Measurements from ENCODE around the gene HSF2BP. TPM values are rescaled to one million over a fixed set of nuclear protein-coding genes. Genes with fewer than 3 reads are reported as not detected.
"Not testable (repeated sequence)": the region's sequence is repeated elsewhere in the genome, so short reads cannot be mapped to it uniquely, and the experiment has no call there.

The HSF2BP gene
- total RNA-seq, 4 donors from 2014 or later: 0.57 to 1.6 (median 0.59) TPM; not detected in 1

DNA sequence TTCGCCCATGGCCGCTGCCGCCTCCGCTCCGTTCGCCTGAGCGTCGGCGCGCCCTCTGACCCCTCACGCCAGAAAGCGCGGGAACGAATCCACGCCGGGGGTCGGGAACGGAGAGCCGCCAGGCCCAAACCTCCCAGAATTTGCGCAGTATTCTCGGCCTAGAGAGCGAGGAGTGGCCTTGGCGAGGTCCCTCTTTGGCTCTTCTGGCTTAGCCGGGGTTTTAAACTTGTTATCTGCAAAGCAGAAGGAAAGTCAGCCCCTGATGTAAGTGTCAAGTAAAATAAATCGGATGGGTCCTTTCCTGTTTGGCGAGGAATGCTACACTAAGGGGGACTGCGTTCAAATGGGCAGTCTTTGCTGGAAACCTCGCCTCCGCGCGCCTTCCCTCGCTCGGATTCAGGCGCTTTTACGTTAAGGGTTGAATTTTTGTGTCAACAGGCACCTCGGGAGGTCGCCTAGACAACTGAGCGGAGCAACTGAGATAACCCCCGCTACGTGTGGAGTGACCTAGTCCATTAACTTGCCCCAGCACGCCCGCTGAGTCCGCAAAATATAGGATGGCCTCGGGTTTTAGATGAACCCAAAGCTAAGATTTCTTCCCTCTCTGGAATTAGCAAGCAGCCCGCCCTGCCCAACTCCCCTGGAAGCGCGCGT, 1.1 kb downstream of the HSF2BP start:
- DNase-seq (ENCODE audit: low spot score in 2 of 2): no peak
- 92% methylated on average over 48 of the region's 48 CpGs for whole genome bisulfite sequencing
- Histone ChIP-seq H3K27me3 (no peaks in the 10 kb centered on the region), H3K4me3 (no peak overlapping the region), H3K27ac (no peak overlapping the region), H3K4me1 (peaks cover 30% of the 10 kb centered on the region), H3K9me3 (no peaks in the 10 kb centered on the region), H3K36me3 (peaks cover 1% of the 10 kb centered on the region)
- TF ChIP-seq, protein P1, sequence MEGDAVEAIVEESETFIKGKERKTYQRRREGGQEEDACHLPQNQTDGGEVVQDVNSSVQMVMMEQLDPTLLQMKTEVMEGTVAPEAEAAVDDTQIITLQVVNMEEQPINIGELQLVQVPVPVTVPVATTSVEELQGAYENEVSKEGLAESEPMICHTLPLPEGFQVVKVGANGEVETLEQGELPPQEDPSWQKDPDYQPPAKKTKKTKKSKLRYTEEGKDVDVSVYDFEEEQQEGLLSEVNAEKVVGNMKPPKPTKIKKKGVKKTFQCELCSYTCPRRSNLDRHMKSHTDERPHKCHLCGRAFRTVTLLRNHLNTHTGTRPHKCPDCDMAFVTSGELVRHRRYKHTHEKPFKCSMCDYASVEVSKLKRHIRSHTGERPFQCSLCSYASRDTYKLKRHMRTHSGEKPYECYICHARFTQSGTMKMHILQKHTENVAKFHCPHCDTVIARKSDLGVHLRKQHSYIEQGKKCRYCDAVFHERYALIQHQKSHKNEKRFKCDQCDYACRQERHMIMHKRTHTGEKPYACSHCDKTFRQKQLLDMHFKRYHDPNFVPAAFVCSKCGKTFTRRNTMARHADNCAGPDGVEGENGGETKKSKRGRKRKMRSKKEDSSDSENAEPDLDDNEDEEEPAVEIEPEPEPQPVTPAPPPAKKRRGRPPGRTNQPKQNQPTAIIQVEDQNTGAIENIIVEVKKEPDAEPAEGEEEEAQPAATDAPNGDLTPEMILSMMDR (IDR thresholded peaks at IDR 0.05): no peak
- TF ChIP-seq POLR2A (IDR thresholded peaks at IDR 0.05): no peak

DNA sequence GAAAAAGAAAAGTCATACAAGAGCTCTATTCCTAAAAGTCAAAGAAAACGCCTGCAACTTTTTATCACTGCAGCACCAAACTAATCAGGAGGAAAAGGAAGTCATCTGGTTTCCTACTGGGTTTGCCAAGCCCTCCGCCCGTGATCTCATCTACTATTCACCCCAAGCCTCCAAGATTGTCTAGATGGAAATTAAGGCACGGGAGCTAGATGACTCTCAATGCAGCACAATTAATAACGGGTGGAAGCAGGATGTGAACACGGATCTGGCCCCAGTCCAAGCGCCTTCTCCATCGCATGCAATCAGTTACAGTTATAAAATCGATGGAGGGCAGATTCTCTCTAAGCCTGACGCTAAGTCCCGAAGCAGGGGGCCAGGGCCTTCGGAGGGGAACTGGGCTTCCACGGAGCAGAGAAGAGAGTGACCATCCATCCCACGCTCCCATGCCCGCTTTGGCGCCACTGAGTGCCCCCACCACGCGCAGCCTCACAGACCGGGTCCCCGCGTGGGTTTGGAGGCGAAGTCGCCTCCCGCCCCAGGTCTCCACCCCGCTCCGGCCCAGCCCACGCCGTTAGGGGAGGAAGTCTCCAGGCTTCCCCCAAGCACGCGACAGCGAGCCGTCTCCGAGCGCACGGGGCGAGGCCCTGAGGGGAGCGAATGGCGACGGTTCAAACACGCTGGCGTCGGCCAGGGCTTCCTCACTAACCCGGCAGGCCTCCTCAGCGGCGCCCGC, 1.8 kb downstream of the HSF2BP start:
- no peaks in the 10 kb centered on the region for H3K36me3 ChIP-seq
- peaks cover 30% of the 10 kb centered on the region for H3K4me1 ChIP-seq
- no peaks in the 10 kb centered on the region for H3K9me3 ChIP-seq
- DNase-seq (ENCODE audit: low spot score in 2 of 2): peak in 1 of 2 donors; percentile 67
- no peak overlapping the region for H3K27ac ChIP-seq
- WGBS: 81% methylated on average over 45 of the region's 46 CpGs
- no peaks in the 10 kb centered on the region for H3K27me3 ChIP-seq
- TF ChIP-seq EP300 (IDR thresholded peaks at IDR 0.05) (no peak), POLR2A (IDR thresholded peaks at IDR 0.05) (no peak), POLR2AphosphoS5 (IDR thresholded peaks at IDR 0.05) (no peak)
- TF ChIP-seq, protein P1 (IDR thresholded peaks at IDR 0.05): no peak
- no peak overlapping the region for H3K4me3 ChIP-seq

DNA sequence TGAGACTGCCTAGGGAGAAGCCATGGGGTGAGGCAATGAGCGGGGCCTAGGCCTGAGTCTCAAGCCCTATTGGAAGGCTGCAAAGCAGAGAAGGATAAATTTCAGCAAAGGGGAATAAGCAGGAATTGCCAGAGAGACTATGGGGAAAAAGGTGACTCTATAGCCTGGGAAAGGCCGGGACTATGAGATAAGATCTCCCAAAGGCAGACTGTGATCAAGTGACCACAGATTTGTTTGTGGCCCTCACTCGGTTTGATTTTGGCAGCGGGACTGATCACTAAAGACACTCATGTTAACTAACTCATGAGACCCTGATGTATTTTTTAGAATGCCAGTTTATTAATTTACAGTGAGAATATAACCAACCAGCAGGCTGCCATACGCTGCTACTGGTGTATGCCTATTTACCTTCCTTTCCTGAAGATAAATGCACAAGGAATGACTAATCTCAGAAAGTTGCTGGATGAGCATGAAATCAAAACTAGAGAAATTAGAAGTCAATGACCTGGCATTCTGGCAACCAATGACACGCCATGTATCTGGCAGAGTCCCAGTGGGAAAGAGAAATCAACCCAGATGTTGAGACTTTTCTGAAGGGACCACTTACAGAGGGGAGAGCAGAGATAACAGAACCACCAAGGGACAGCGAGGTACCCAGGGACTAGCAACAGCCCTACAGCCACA, 4.3 kb downstream of the HSF2BP start:
- WGBS: 82% methylated on average over 7 of the region's 7 CpGs
- no peak for DNase-seq (ENCODE audit: low spot score in 2 of 2)
- Histone ChIP-seq H3K9me3 (no peaks in the 10 kb centered on the region), H3K27me3 (no peaks in the 10 kb centered on the region), H3K4me3 (no peak overlapping the region), H3K36me3 (no peaks in the 10 kb centered on the region), H3K27ac (no peak overlapping the region), H3K4me1 (peaks cover 10% of the 10 kb centered on the region)
- TF ChIP-seq, protein P1 (IDR thresholded peaks at IDR 0.05): no peak
- TF ChIP-seq EP300 (IDR thresholded peaks at IDR 0.05): no peak
- TF ChIP-seq POLR2A (IDR thresholded peaks at IDR 0.05): no peak
- no peak for TF ChIP-seq POLR2AphosphoS5 (IDR thresholded peaks at IDR 0.05)

DNA sequence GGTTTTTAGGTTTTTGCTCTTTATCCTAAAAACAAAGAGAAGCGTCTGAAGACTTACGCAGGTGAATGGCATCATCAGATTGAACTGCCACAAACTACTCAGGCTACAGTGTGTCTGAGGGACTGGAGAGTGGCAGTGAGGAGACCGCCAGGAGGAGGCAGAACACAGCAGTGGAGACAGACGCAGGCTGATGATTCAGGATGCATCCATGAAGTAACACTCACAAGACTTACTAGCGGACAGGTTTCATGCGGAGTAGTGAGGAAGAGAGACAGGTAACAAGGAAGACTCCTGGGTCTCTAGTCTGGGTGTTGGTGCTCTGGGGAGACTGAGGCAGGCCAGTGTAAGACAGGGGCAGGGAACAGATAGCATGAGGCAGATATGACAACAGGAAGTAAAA, 5.7 kb downstream of the HSF2BP start:
- H3K4me3 ChIP-seq: no peak overlapping the region
- peaks cover 3% of the 10 kb centered on the region for H3K4me1 ChIP-seq
- no peak for DNase-seq (ENCODE audit: low spot score in 2 of 2)
- TF ChIP-seq POLR2AphosphoS5 (IDR thresholded peaks at IDR 0.05) (no peak), EP300 (IDR thresholded peaks at IDR 0.05) (no peak), POLR2A (IDR thresholded peaks at IDR 0.05) (no peak)
- TF ChIP-seq, protein P1 (IDR thresholded peaks at IDR 0.05): no peak
- H3K9me3 ChIP-seq: no peaks in the 10 kb centered on the region
- 97% methylated on average over 6 of the region's 6 CpGs for WGBS
- H3K27me3 ChIP-seq: no peaks in the 10 kb centered on the region
- no peaks in the 10 kb centered on the region for H3K36me3 ChIP-seq
- H3K27ac ChIP-seq: no peak overlapping the region

DNA sequence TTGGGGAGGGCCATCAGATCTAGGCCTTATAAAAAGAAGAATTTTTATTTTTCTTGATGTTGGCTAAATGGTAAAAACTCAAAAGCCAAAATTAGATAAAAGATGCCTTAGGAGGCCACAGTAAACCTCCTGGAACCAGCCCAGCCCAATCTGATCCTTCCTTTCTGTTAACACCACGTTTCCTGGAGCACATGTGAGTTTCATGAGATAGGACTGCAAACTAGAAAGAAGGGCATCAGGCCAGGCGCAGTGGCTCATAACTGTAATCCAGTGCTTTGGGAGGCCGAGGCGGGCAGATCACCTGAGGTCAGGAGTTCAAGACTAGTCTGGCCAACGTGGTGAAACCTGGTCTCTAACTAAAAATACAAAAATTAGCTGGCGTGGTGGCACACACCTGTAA, 6.7 kb downstream of the HSF2BP start:
- no peak overlapping the region for H3K27ac ChIP-seq
- 89% methylated on average over 6 of the region's 6 CpGs for WGBS
- H3K36me3 ChIP-seq: no peaks in the 10 kb centered on the region
- no peak overlapping the region for H3K4me3 ChIP-seq
- TF ChIP-seq EP300 (IDR thresholded peaks at IDR 0.05): no peak
- no peak for TF ChIP-seq POLR2AphosphoS5 (IDR thresholded peaks at IDR 0.05)
- TF ChIP-seq, protein P1 (IDR thresholded peaks at IDR 0.05): no peak
- TF ChIP-seq POLR2A (IDR thresholded peaks at IDR 0.05): no peak
- H3K27me3 ChIP-seq: no peaks in the 10 kb centered on the region
- no peak for DNase-seq (ENCODE audit: low spot score in 2 of 2)
- H3K9me3 ChIP-seq: no peaks in the 10 kb centered on the region
- H3K4me1 ChIP-seq: peaks cover 3% of the 10 kb centered on the region

DNA sequence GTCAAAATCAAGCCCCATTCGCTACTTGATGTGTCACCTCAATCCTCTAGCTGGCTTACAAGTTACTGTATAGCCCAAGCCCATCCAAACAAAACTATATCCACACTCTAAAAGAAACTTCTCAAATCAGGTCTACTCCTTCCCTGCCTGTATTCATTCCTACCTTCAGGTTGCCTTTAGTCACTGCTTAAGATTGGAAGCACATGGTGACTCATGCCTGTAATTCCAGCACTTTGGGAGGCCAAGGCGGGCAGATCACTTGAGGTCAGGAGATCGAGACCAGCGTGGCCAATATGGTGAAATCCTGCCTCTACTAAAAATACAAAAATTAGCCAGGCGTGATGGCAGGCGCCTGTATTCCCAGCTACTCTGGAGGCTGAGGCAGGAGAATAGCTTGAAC, 7.4 kb downstream of the HSF2BP start:
- H3K4me1 ChIP-seq; H3K36me3 ChIP-seq; DNase-seq (ENCODE audit: low spot score in 2 of 2); H3K27me3 ChIP-seq; H3K4me3 ChIP-seq; H3K9me3 ChIP-seq; H3K27ac ChIP-seq: not testable (repeated sequence)
- WGBS: 94% methylated on average over 6 of the region's 6 CpGs

Measured in suprapubic skin (tissue), 4 donors.